Fibroblast of lung (primary cell): Measurements from ENCODE around the gene CHP1. TPM values are rescaled to one million over a fixed set of nuclear protein-coding genes. Genes with fewer than 3 reads are reported as not detected.

Experiments used
- DNase-seq, 2 donors: peaks; one replicate each; pipeline versions ENCODE4 v3.0.0 to v3.0.0-alpha.2; 2010; ENCODE audit warnings: low read depth in 2 of 2
- H2AFZ ChIP-seq: 2 replicates; pipeline ENCODE4 v1.5.1; 2012; ENCODE audit warnings: low read length, control low read depth, inconsistent platforms
- H3K27ac ChIP-seq: 2 replicates; pipeline ENCODE4 v1.5.1; 2011; ENCODE audit warnings: low read length, control low read depth; ENCODE audit not compliant: insufficient read depth
- H3K27me3 ChIP-seq: 2 replicates; pipeline ENCODE4 v1.5.1; 2011; ENCODE audit warnings: mild to moderate bottlenecking, low read length; ENCODE audit not compliant: control insufficient read depth, insufficient read depth
- H3K36me3 ChIP-seq: 2 replicates; pipeline ENCODE4 v1.5.1; 2011; ENCODE audit warnings: low read length; ENCODE audit not compliant: control insufficient read depth, insufficient read depth
- H3K4me1 ChIP-seq: 2 replicates; pipeline ENCODE4 v1.5.1; 2011; ENCODE audit warnings: low read length; ENCODE audit not compliant: control insufficient read depth, insufficient read depth; ENCODE audit errors: extremely low read depth
- H3K4me2 ChIP-seq: 2 replicates; pipeline ENCODE4 v1.5.1; 2011; ENCODE audit warnings: low read length, control low read depth; ENCODE audit not compliant: insufficient read depth; ENCODE audit errors: extremely low read depth
- H3K4me3 ChIP-seq, 4 experiments: fragments of 200-600 bp in 1 of 4; sonication (generic) in 1 of 4; replicated peaks in 1 of 4; 2 replicates each; pipeline ENCODE4 v1.5.1; 2011 to 2016; ENCODE audit warnings: low read length in 4 of 4, low read depth in 3 of 4, mild to moderate bottlenecking in 3 of 4, control low read depth in 2 of 4, inconsistent platforms in 1 of 4, mixed read lengths in 1 of 4; ENCODE audit not compliant: insufficient read depth in 1 of 4; ENCODE audit errors: control extremely low read depth in 1 of 4
- H3K79me2 ChIP-seq: 2 replicates; pipeline ENCODE4 v1.5.1; 2012; ENCODE audit warnings: mild to moderate bottlenecking, low read length, inconsistent platforms; ENCODE audit not compliant: control insufficient read depth, insufficient read depth
- H3K9ac ChIP-seq: 2 replicates; pipeline ENCODE4 v1.5.1; 2011; ENCODE audit warnings: mild to moderate bottlenecking, low read length, control low read depth; ENCODE audit not compliant: insufficient read depth
- H3K9me3 ChIP-seq: 2 replicates; pipeline ENCODE4 v1.5.1; 2012; ENCODE audit warnings: low read depth, low read length; ENCODE audit not compliant: control insufficient read depth, insufficient read depth
- H4K20me1 ChIP-seq: 2 replicates; pipeline ENCODE4 v1.5.1; 2011; ENCODE audit warnings: low read length; ENCODE audit not compliant: control insufficient read depth, insufficient read depth; ENCODE audit errors: extremely low read depth
- EZH2 ChIP-seq: IDR thresholded peaks from 2 replicates; pipeline ENCODE4 v1.5.1; 2012; ENCODE audit warnings: low read length, control low read depth, mild to moderate bottlenecking; ENCODE audit errors: missing control alignments
- polyA plus RNA-seq, 2 donors: library from polyadenylated mRNA; depleted of rRNA in 1 of 2; stranded (reverse) in 1 of 2; unstranded in 1 of 2; fragments of >200 nt; gene quantifications; 2 replicates each; pipeline ENCODE4 v1.2.1, GENCODE V29; 2011 to 2012; ENCODE audit warnings: missing spikeins in 1 of 2
- total RNA-seq: library from RNA; depleted of rRNA; stranded (reverse); fragments of >200 nt; gene quantifications from 2 replicates; pipeline ENCODE4 v1.2.1, GENCODE V29; 2014
- TF ChIP-seq, protein P1 (sequence below), 2 donors: IDR thresholded peaks in 1 of 2; conservative IDR thresholded peaks in 1 of 2; 1 replicate in 1 of 2; 2 replicates in 1 of 2; pipeline ENCODE4 v1.5.1; 2011 to 2012; ENCODE audit warnings: low read length in 2 of 2, control low read depth in 1 of 2, inconsistent platforms in 1 of 2, low read depth in 1 of 2, mild to moderate bottlenecking in 1 of 2

The CHP1 gene
- total and polyA plus RNA-seq, 2 donors (not counting 1 experiment from before 2014, with no cell fraction given) = 84.7 to 118 TPM

DNA sequence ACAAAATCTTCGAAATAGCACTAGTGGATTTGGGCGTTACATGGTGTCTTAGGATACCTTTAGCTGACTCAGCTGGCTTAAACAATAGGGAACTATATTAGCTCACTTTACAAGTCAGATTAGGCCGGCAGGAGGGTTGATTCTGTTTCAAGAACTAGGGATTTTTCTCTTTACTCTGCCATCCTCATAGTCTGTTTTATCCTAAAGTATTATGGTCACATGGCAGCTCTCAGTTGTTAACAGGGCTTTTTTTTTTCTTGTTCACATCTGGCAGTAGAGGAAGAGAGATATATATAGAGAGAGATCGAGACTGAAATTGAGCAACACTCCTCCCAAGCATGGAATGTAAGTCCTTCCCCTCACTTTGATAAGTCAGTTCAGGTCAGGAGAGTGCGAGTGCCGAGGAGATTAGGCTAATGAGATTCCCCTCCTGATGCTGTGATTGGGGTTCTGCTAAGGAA is 32.9 kb downstream of the CHP1 start:
- H3K4me2 ChIP-seq = no peak overlapping the region
- no peaks in the 10 kb centered on the region for H4K20me1 ChIP-seq
- DNase-seq = peak; percentile 40 to 41
- H2AFZ ChIP-seq = no peak overlapping the region
- no peaks in the 10 kb centered on the region for H3K4me1 ChIP-seq
- TF ChIP-seq EZH2 = no peak
- TF ChIP-seq, protein P1, sequence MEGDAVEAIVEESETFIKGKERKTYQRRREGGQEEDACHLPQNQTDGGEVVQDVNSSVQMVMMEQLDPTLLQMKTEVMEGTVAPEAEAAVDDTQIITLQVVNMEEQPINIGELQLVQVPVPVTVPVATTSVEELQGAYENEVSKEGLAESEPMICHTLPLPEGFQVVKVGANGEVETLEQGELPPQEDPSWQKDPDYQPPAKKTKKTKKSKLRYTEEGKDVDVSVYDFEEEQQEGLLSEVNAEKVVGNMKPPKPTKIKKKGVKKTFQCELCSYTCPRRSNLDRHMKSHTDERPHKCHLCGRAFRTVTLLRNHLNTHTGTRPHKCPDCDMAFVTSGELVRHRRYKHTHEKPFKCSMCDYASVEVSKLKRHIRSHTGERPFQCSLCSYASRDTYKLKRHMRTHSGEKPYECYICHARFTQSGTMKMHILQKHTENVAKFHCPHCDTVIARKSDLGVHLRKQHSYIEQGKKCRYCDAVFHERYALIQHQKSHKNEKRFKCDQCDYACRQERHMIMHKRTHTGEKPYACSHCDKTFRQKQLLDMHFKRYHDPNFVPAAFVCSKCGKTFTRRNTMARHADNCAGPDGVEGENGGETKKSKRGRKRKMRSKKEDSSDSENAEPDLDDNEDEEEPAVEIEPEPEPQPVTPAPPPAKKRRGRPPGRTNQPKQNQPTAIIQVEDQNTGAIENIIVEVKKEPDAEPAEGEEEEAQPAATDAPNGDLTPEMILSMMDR (conservative IDR thresholded peaks at IDR 0.05 in 1 of 2, IDR thresholded peaks at IDR 0.05 in 1 of 2; ENCODE audit: low read depth in 1 of 2, low read length in 2 of 2) = no peak
- H3K36me3 ChIP-seq = no peaks in the 10 kb centered on the region
- no peak overlapping the region for H3K27ac ChIP-seq
- no peaks in the 10 kb centered on the region for H3K79me2 ChIP-seq
- H3K9me3 ChIP-seq = no peaks in the 10 kb centered on the region
- no peak overlapping the region for H3K4me3 ChIP-seq
- no peaks in the 10 kb centered on the region for H3K27me3 ChIP-seq
- H3K9ac ChIP-seq = no peak overlapping the region

DNA sequence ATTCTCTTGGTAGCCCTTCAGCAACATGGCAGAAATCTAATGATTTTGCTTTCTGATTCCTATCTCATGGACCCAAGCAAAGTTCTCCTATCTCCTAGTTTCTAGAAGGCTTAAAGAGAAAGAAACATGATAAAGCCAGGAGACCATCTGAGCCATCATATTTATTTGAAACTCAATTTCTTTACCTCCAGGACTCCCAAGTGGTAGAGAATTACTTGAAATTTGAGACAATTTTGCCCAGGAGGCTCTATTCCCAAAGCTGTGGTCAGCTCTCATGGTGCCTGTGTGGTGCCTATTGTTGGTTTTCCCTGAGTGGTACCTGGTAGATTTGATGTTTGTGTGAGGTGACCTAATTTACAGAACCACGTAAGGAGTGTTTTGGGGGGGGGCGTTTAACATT is 38.8 kb downstream of the CHP1 start:
- no peak for TF ChIP-seq EZH2
- TF ChIP-seq, protein P1 (conservative IDR thresholded peaks at IDR 0.05 in 1 of 2, IDR thresholded peaks at IDR 0.05 in 1 of 2; ENCODE audit: low read depth in 1 of 2, low read length in 2 of 2) = no peak
- Histone ChIP-seq H3K4me3 (no peak overlapping the region), H3K36me3 (peaks cover 2% of the 10 kb centered on the region), H3K4me1 (no peaks in the 10 kb centered on the region), H3K9me3 (no peaks in the 10 kb centered on the region), H3K9ac (no peak overlapping the region), H3K27ac (no peak overlapping the region), H2AFZ (no peak overlapping the region), H3K4me2 (no peak overlapping the region), H4K20me1 (no peaks in the 10 kb centered on the region), H3K27me3 (no peaks in the 10 kb centered on the region), H3K79me2 (no peaks in the 10 kb centered on the region)
- no peak for DNase-seq

DNA sequence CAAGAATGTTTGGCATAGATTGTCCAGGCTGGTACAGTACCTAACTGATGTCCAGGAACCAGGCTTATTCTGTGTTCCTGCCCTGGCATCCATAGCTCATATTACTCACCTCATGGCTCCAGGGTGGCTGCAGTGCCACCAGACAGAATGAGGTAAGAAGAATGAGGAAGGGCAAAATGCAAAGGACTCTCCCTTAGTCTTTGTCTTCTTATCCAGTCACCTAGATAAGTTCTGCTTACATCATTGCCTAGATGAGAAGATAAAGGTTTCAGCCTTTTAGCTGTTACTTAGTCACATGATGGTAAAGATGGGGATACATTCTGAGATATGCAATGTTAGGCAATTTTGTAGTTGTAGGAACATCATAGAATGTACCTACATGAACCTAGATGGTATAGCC is 45.8 kb downstream of the CHP1 start:
- H3K36me3 ChIP-seq = peaks cover 11% of the 10 kb centered on the region
- no peak overlapping the region for H3K27ac ChIP-seq
- no peak overlapping the region for H3K9ac ChIP-seq
- H3K4me2 ChIP-seq = no peak overlapping the region
- TF ChIP-seq, protein P1 (conservative IDR thresholded peaks at IDR 0.05 in 1 of 2, IDR thresholded peaks at IDR 0.05 in 1 of 2; ENCODE audit: low read depth in 1 of 2, low read length in 2 of 2) = no peak
- no peak for TF ChIP-seq EZH2
- no peak overlapping the region for H3K4me3 ChIP-seq
- H2AFZ ChIP-seq = no peak overlapping the region
- H4K20me1 ChIP-seq = no peaks in the 10 kb centered on the region
- H3K4me1 ChIP-seq = peaks cover 8% of the 10 kb centered on the region
- no peaks in the 10 kb centered on the region for H3K9me3 ChIP-seq
- no peaks in the 10 kb centered on the region for H3K27me3 ChIP-seq
- DNase-seq = no peak
- no peaks in the 10 kb centered on the region for H3K79me2 ChIP-seq
